Activated naive CD4-positive, alpha-beta T cell treated with anti-CD3 and anti-CD28 coated beads, Interleukin-2, amount 50 U/mL, for 24 hours (primary cell): ENCODE results near the gene AGBL1.

Experiments used
- H3K27ac Mint-ChIP-seq: one replicate; pipeline ENCODE4 v1.8.0; 2021; ENCODE audit warnings: mild to moderate bottlenecking, mixed read lengths
- H3K27me3 Mint-ChIP-seq: one replicate; pipeline ENCODE4 v1.8.0; 2021; ENCODE audit warnings: mixed read lengths
- H3K36me3 Mint-ChIP-seq: one replicate; pipeline ENCODE4 v1.8.0; 2021; ENCODE audit warnings: mixed read lengths
- H3K4me1 Mint-ChIP-seq: one replicate; pipeline ENCODE4 v1.8.0; 2021; ENCODE audit warnings: mixed read lengths
- H3K4me3 Mint-ChIP-seq: one replicate; pipeline ENCODE4 v1.8.0; 2021; ENCODE audit warnings: mild to moderate bottlenecking, mixed read lengths
- H3K9me3 Mint-ChIP-seq: one replicate; pipeline ENCODE4 v1.8.0; 2021; ENCODE audit warnings: mixed read lengths

AGBL1 gene

GRCh38 chr15:86353213-86353612 lies 273.5 kb downstream of the AGBL1 start:
- Mint-ChIP-seq H3K4me3 (no peak overlapping the region), H3K4me1 (no peaks in the 10 kb centered on the region), H3K36me3 (no peaks in the 10 kb centered on the region), H3K9me3 (peaks cover 7% of the 10 kb centered on the region), H3K27me3 (peaks cover 3% of the 10 kb centered on the region), H3K27ac (no peak overlapping the region)

GRCh38 chr15:86355361-86355760 lies 275.7 kb downstream of the AGBL1 start:
- H3K36me3 Mint-ChIP-seq, result no peaks in the 10 kb centered on the region
- H3K27ac Mint-ChIP-seq, result no peak overlapping the region
- peaks cover 1% of the 10 kb centered on the region for H3K27me3 Mint-ChIP-seq
- H3K4me1 Mint-ChIP-seq, result no peaks in the 10 kb centered on the region
- peaks cover 7% of the 10 kb centered on the region for H3K9me3 Mint-ChIP-seq
- H3K4me3 Mint-ChIP-seq, result no peak overlapping the region

GRCh38 chr15:86355801-86356200 lies 276.1 kb downstream of the AGBL1 start:
- Mint-ChIP-seq H3K4me3 (no peak overlapping the region), H3K36me3 (no peaks in the 10 kb centered on the region), H3K27ac (no peak overlapping the region), H3K9me3 (peaks cover 7% of the 10 kb centered on the region), H3K27me3 (peaks cover 1% of the 10 kb centered on the region), H3K4me1 (no peaks in the 10 kb centered on the region)

GRCh38 chr15:86362555-86362954 lies 282.9 kb downstream of the AGBL1 start:
- no peaks in the 10 kb centered on the region for H3K36me3 Mint-ChIP-seq
- H3K27ac Mint-ChIP-seq, result no peak overlapping the region
- H3K27me3 Mint-ChIP-seq, result peaks cover 12% of the 10 kb centered on the region
- no peak overlapping the region for H3K4me3 Mint-ChIP-seq
- no peaks in the 10 kb centered on the region for H3K4me1 Mint-ChIP-seq
- H3K9me3 Mint-ChIP-seq, result peaks cover 11% of the 10 kb centered on the region

GRCh38 chr15:86373147-86373546 lies 293.5 kb downstream of the AGBL1 start:
- Mint-ChIP-seq H3K27ac (no peak overlapping the region), H3K9me3 (peaks cover 12% of the 10 kb centered on the region), H3K27me3 (peaks cover 7% of the 10 kb centered on the region), H3K4me1 (no peaks in the 10 kb centered on the region), H3K4me3 (no peak overlapping the region), H3K36me3 (no peaks in the 10 kb centered on the region)

DNA sequence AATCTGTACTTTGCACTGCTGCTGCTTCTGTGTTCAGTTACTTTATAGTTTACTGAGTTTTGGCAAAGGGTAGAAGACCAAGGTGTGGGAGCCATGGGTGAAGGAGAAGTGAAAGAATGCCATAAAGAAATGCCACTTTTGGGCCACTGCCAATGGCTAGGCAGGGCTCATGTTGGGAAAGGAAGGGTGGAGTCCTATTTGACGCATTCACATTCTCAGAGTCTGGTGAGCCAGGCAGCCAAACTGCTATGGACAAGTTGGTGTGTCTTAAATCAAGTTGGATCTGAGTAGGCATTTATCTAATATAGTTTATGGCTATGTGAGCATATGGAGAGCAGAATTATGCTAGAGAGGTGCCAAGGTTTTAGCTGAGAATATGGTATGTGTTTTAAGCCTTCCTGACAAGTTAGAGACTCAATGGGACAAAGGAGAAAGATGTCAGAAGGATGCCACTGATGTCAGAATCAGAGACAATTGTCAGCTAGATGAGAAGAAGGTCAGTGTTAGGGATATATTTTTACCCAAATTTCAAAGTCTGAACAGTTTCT lies 296.1 kb downstream of the AGBL1 start:
- Mint-ChIP-seq H3K27me3 (peaks cover 7% of the 10 kb centered on the region), H3K9me3 (peaks cover 4% of the 10 kb centered on the region), H3K4me3 (no peak overlapping the region), H3K27ac (no peak overlapping the region), H3K36me3 (no peaks in the 10 kb centered on the region), H3K4me1 (no peaks in the 10 kb centered on the region)

DNA sequence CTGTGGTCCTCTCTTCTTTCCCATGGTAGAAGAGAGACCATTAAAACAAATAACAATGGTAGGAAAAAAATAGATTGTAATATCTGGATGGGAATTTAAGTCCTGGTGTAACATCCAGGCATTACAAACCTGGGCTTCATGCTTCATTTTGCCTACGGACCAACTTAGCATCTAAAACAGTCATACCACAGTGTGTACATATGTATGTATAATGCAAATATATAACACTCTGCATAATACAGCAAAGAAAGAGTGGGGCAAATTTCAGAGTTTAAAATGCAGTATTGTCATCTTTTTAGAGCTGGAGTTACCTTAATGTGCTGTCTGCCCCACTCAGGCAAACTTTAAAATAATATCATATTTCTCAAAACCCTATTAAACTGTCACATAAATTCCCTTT lies 298.2 kb downstream of the AGBL1 start:
- Mint-ChIP-seq H3K4me1 (no peaks in the 10 kb centered on the region), H3K27me3 (peaks cover 4% of the 10 kb centered on the region), H3K9me3 (peaks cover 4% of the 10 kb centered on the region), H3K4me3 (no peak overlapping the region), H3K27ac (no peak overlapping the region), H3K36me3 (no peaks in the 10 kb centered on the region)

DNA sequence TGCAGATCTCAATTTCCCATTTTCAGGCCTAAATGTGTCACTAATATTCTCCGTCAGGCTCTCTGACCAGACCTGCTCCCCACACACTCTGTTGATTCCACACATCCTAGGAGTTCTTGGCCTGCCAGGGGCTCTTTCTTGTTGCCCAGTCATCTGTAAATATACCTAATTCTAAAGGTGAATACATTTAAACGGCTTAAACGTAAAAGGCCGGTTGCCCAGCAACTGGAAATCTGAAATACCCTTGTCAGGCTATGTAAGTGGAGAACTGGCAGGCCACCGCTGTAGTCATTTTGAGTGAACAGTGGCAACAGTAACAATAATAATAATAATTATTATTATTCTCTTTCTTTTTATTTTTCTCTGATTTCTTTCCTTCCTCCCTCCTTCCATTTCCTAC lies 302.7 kb downstream of the AGBL1 start:
- H3K4me1 Mint-ChIP-seq, result no peaks in the 10 kb centered on the region
- no peak overlapping the region for H3K27ac Mint-ChIP-seq
- no peaks in the 10 kb centered on the region for H3K36me3 Mint-ChIP-seq
- H3K27me3 Mint-ChIP-seq, result peaks cover 11% of the 10 kb centered on the region
- H3K4me3 Mint-ChIP-seq, result no peak overlapping the region
- no peaks in the 10 kb centered on the region for H3K9me3 Mint-ChIP-seq

- H3K9me3 Mint-ChIP-seq, result no peaks in the 10 kb centered on the region
- H3K27me3 Mint-ChIP-seq, result peaks cover 11% of the 10 kb centered on the region
- no peaks in the 10 kb centered on the region for H3K36me3 Mint-ChIP-seq
- H3K27ac Mint-ChIP-seq, result no peak overlapping the region
- H3K4me1 Mint-ChIP-seq, result no peaks in the 10 kb centered on the region
- no peak overlapping the region for H3K4me3 Mint-ChIP-seq
These were observed 303.9 kb downstream of the AGBL1 start for GRCh38 chr15:86383611-86384010.

DNA sequence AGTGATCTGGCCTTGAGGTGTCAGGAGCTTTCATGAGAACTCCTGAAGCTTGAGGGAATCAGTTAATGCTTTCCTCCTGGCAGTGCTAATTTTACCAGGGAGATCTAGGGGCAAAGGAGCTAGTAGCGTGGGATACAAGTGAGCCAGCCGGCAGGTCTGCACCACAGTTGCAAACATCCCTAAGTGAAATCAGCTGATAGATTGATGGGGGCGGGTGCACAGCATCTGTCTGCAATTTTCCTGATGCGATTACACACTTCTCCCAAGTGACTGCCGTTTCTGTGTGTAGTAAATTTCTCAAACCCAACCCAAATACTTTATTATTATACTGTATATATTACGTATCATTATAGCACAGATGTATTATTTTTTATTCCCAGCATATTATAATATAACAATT lies 304.5 kb downstream of the AGBL1 start:
- Mint-ChIP-seq H3K27me3 (peaks cover 13% of the 10 kb centered on the region), H3K36me3 (no peaks in the 10 kb centered on the region), H3K9me3 (no peaks in the 10 kb centered on the region), H3K4me1 (no peaks in the 10 kb centered on the region), H3K27ac (no peak overlapping the region), H3K4me3 (no peak overlapping the region)

GRCh38 chr15:86392296-86392695 lies 312.6 kb downstream of the AGBL1 start:
- peaks cover 5% of the 10 kb centered on the region for H3K27me3 Mint-ChIP-seq

DNA sequence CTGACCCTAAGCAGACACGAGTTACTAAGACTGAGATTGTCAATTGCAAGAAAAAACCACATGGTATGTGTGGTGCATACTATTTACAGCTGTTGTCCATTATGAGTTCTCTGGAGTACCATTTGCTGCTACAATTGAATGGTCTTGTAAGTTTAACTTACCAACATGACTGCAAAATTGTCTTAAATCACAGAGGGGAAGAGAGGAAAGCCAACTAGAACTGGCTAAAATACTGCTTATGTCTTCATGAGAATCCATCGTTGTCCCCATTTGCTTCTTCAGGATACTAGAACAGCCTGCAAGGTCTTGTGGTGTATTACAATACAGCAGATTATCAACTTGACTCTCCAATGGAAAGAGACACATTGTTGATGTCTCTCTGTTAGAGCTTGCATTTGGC lies 313.2 kb downstream of the AGBL1 start:
- no peaks in the 10 kb centered on the region for H3K9me3 Mint-ChIP-seq
- H3K4me3 Mint-ChIP-seq, result no peak overlapping the region
- H3K27me3 Mint-ChIP-seq, result peaks cover 5% of the 10 kb centered on the region
- H3K36me3 Mint-ChIP-seq, result no peaks in the 10 kb centered on the region
- H3K4me1 Mint-ChIP-seq, result no peaks in the 10 kb centered on the region
- H3K27ac Mint-ChIP-seq, result no peak overlapping the region

More at GRCh38 chr15:86392296-86392695, 312.6 kb downstream of the AGBL1 start:
- Mint-ChIP-seq H3K27ac (no peak overlapping the region), H3K4me3 (no peak overlapping the region), H3K36me3 (no peaks in the 10 kb centered on the region), H3K4me1 (no peaks in the 10 kb centered on the region), H3K9me3 (no peaks in the 10 kb centered on the region)

DNA sequence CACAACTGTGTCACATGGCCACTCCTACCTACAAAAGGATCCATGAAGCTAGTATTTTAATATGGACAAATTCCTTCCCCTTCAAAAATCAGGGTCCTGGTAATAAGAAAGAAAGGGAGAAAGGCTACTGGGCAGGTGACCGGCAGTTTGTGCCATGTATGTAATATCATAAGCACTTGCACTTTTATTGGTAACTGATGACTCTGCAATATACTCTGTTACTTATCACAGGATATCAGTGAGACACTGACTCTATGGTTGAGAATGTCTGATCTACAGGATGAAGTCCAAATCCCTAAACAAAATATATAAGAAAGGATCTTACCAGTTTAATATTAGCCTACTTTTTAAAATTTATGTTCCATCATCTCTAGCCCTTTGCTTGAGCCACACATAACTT lies 315.2 kb downstream of the AGBL1 start:
- no peaks in the 10 kb centered on the region for H3K36me3 Mint-ChIP-seq
- H3K27me3 Mint-ChIP-seq, result peaks cover 3% of the 10 kb centered on the region
- no peaks in the 10 kb centered on the region for H3K4me1 Mint-ChIP-seq
- H3K27ac Mint-ChIP-seq, result no peak overlapping the region
- no peak overlapping the region for H3K4me3 Mint-ChIP-seq
- no peaks in the 10 kb centered on the region for H3K9me3 Mint-ChIP-seq

- Mint-ChIP-seq H3K36me3 (no peaks in the 10 kb centered on the region), H3K4me3 (no peak overlapping the region), H3K27me3 (peaks cover 1% of the 10 kb centered on the region), H3K27ac (no peak overlapping the region), H3K9me3 (no peaks in the 10 kb centered on the region), H3K4me1 (no peaks in the 10 kb centered on the region)
These were observed 319.6 kb downstream of the AGBL1 start for GRCh38 chr15:86399041-86399954.

- H3K9me3 Mint-ChIP-seq, result no peaks in the 10 kb centered on the region
- no peak overlapping the region for H3K4me3 Mint-ChIP-seq
- H3K36me3 Mint-ChIP-seq, result no peaks in the 10 kb centered on the region
- H3K4me1 Mint-ChIP-seq, result no peaks in the 10 kb centered on the region
- no peak overlapping the region for H3K27ac Mint-ChIP-seq
- peaks cover 2% of the 10 kb centered on the region for H3K27me3 Mint-ChIP-seq
These were observed 323.6 kb downstream of the AGBL1 start for GRCh38 chr15:86403221-86403620.

DNA sequence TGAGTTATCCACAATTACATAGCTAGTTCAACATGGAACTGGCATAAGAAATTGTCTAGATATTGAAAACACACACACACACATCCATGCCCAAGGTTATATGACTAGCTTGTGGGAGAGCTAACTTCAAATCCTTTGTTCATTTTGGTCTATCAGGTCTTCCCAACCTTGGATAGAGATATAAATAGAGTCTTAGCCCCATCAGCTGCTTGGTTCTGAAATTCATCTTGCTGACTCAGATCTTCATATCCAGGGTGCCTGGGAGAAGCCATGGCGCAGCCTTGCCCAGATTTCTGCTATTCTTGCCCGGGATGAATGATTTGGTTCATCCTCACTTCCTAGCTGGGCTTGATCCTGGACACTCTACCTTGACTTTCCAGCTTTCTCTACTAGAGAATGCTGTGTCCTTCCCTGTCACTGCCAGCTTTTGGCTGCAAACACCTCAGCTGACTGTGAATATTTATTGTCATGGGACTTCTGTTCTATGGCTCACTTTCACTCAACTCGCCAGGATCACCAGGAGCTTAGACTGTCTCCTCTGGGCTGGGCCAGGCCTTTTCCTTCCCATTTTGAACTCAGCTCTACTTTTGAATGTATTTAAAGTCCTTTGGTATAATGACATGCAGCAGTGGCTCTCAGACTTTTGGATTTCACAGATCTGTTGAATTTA lies 324.4 kb downstream of the AGBL1 start:
- no peaks in the 10 kb centered on the region for H3K9me3 Mint-ChIP-seq
- H3K4me3 Mint-ChIP-seq, result no peak overlapping the region
- H3K36me3 Mint-ChIP-seq, result no peaks in the 10 kb centered on the region
- H3K27ac Mint-ChIP-seq, result no peak overlapping the region
- H3K4me1 Mint-ChIP-seq, result no peaks in the 10 kb centered on the region
- H3K27me3 Mint-ChIP-seq, result peaks cover 2% of the 10 kb centered on the region
